MCF 10A (cell line): Measurements from ENCODE around the gene LSM4. TPM values are rescaled to one million over a fixed set of nuclear protein-coding genes. Genes with fewer than 3 reads are reported as not detected.

ENCODE experiments used
- BruUV-seq: library from RNA; stranded (reverse); fragments of 400-500 nt; replicated peaks from 2 replicates; lab custom pipeline; 2021; lab: Mats Ljungman, UMichigan
- CTCF ChIA-PET: fragments of 300-600 bp; sonication (Branson Sonifier 250); formaldehyde crosslinking; extraction: SDS; loops from one replicate; lab custom pipeline; 2021; ENCODE audit warnings: antibody characterized with exemption, inconsistent platforms; lab: Yijun Ruan, JAX
- POLR2A ChIA-PET: fragments of 300-600, 350-650 bp; sonication (Branson Sonifier 250); formaldehyde crosslinking; extraction: SDS; loops from one replicate; lab custom pipeline; 2020; ENCODE audit warnings: antibody characterized with exemption, inconsistent platforms; lab: Yijun Ruan, JAX
- DNase-seq: peaks from one replicate; pipeline ENCODE4 v3.0.0-alpha.2; 2018; ENCODE audit not compliant: unreplicated experiment
- H3K27ac Mint-ChIP-seq: one replicate; pipeline ENCODE4 v1.8.0; 2022; ENCODE audit warnings: mild to moderate bottlenecking, low read depth, mixed read lengths; ENCODE audit not compliant: unreplicated experiment
- H3K27me3 Mint-ChIP-seq: one replicate; pipeline ENCODE4 v1.8.0; 2022; ENCODE audit warnings: mixed read lengths; ENCODE audit not compliant: insufficient read depth, unreplicated experiment
- H3K36me3 Mint-ChIP-seq: one replicate; pipeline ENCODE4 v1.8.0; 2022; ENCODE audit warnings: mild to moderate bottlenecking, moderate library complexity, mixed read lengths; ENCODE audit not compliant: insufficient read depth, unreplicated experiment
- H3K4me1 Mint-ChIP-seq: one replicate; pipeline ENCODE4 v1.8.0; 2022; ENCODE audit warnings: mixed read lengths; ENCODE audit not compliant: insufficient read depth, unreplicated experiment
- H3K4me3 Mint-ChIP-seq: one replicate; pipeline ENCODE4 v1.8.0; 2022; ENCODE audit warnings: mild to moderate bottlenecking, moderate library complexity, mixed read lengths; ENCODE audit not compliant: unreplicated experiment
- H3K9me3 Mint-ChIP-seq: one replicate; pipeline ENCODE4 v1.8.0; 2022; ENCODE audit warnings: mixed read lengths; ENCODE audit not compliant: unreplicated experiment
- intact Hi-C: fragments of 100-400 bp; cut with micrococcal nuclease; formaldehyde crosslinking; loops from 2 replicates; pipeline ENCODE4 v1.14.1; 2022
- total RNA-seq: library from RNA; stranded (reverse); gene quantifications from 2 replicates; pipeline ENCODE4 v1.2.3, GENCODE V29; 2022
- TF ChIP-seq, protein P1 (sequence below): fragments of 200-600 bp; IDR thresholded peaks from one replicate; pipeline ENCODE4 v1.8.0; 2022; ENCODE audit warnings: antibody characterized with exemption, mild to moderate bottlenecking; ENCODE audit not compliant: unreplicated experiment

LSM4 gene
- total RNA-seq, 1 experiment from 2014 or later, result 193 TPM

GRCh38 chr19:18339723-18340122 lies 16.8 kb upstream of the LSM4 start:
- POLR2A ChIA-PET, result interaction anchor here (1.0 to 6.7 kb wide), 5 partner anchors 11 to 79 kb away, joined by 4 to 32 read pairs (median 15); partner anchors contain the start of genes JUND, LSM4 and SSBP4
- CTCF ChIA-PET, result interaction anchor here (0.9 to 3.1 kb wide), 5 partner anchors 10 to 82 kb away, joined by 3 to 26 read pairs (median 13); no protein-coding TSS in a partner anchor
- no peak overlapping the region for H3K27ac Mint-ChIP-seq
- H3K27me3 Mint-ChIP-seq, result no peaks in the 10 kb centered on the region
- TF ChIP-seq, protein P1, sequence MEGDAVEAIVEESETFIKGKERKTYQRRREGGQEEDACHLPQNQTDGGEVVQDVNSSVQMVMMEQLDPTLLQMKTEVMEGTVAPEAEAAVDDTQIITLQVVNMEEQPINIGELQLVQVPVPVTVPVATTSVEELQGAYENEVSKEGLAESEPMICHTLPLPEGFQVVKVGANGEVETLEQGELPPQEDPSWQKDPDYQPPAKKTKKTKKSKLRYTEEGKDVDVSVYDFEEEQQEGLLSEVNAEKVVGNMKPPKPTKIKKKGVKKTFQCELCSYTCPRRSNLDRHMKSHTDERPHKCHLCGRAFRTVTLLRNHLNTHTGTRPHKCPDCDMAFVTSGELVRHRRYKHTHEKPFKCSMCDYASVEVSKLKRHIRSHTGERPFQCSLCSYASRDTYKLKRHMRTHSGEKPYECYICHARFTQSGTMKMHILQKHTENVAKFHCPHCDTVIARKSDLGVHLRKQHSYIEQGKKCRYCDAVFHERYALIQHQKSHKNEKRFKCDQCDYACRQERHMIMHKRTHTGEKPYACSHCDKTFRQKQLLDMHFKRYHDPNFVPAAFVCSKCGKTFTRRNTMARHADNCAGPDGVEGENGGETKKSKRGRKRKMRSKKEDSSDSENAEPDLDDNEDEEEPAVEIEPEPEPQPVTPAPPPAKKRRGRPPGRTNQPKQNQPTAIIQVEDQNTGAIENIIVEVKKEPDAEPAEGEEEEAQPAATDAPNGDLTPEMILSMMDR, result no peak
- no peak for DNase-seq
- no peaks in the 10 kb centered on the region for H3K9me3 Mint-ChIP-seq
- no TSS peak for BruUV-seq
- intact Hi-C loops, result no loop called here
- peak overlapping the region; percentile 58 for H3K4me3 Mint-ChIP-seq
- H3K4me1 Mint-ChIP-seq, result peaks cover 11% of the 10 kb centered on the region
- peaks cover 8% of the 10 kb centered on the region for H3K36me3 Mint-ChIP-seq

GRCh38 chr19:18338541-18338940 lies 15.7 kb upstream of the LSM4 start:
- CTCF ChIA-PET, result interaction anchor here (0.6 to 3.1 kb wide), 7 partner anchors 10 to 83 kb away, joined by 3 to 26 read pairs (median 6); no protein-coding TSS in a partner anchor
- Mint-ChIP-seq H3K4me3 (no peak overlapping the region), H3K4me1 (peaks cover 5% of the 10 kb centered on the region), H3K27me3 (no peaks in the 10 kb centered on the region), H3K9me3 (no peaks in the 10 kb centered on the region), H3K36me3 (peaks cover 7% of the 10 kb centered on the region), H3K27ac (no peak overlapping the region)
- no TSS peak for BruUV-seq
- POLR2A ChIA-PET, result interaction anchor here (0.6 to 6.7 kb wide), 6 partner anchors 9 to 63 kb away, joined by 3 to 32 read pairs (median 10); partner anchors contain the start of genes JUND and LSM4
- TF ChIP-seq, protein P1, result no peak
- intact Hi-C loops, result no loop called here
- no peak for DNase-seq

GRCh38 chr19:18336121-18336520 lies 13.2 kb upstream of the LSM4 start:
- Mint-ChIP-seq H3K27me3 (no peaks in the 10 kb centered on the region), H3K4me1 (peaks cover under 1% of the 10 kb centered on the region), H3K9me3 (no peaks in the 10 kb centered on the region), H3K36me3 (peaks cover 1% of the 10 kb centered on the region), H3K27ac (no peak overlapping the region), H3K4me3 (no peak overlapping the region)
- ChIA-PET CTCF (interaction anchor here (0.6 to 1.2 kb wide), 3 partner anchors 8 to 329 kb away, joined by 3 to 11 read pairs (median 7); no protein-coding TSS in a partner anchor), POLR2A (no interaction called here)
- BruUV-seq, result no TSS peak
- TF ChIP-seq, protein P1, result no peak
- intact Hi-C loops, result no loop called here
- no peak for DNase-seq

DNA sequence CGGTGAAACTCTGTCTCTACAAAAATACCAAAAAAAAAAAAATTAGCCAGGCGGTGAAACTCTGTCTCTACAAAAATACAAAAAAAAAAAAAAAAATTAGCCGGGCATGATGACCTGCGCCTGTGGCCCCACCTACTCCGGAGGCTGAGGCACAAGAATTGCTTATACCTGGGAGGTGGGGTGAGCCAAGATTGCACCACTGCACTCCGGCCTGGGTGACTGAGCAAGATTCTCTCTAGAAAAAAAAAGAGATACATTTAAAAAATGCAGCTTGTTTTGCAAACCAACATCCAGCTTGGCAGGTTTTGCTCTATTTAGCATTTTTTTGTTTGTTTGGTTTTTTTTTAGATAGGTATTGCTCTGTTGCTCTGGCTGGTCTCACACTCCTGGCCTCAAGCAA lies 10.8 kb upstream of the LSM4 start:
- TF ChIP-seq, protein P1, result no peak
- BruUV-seq, result no TSS peak
- Mint-ChIP-seq H3K4me3 (no peak overlapping the region), H3K4me1 (peaks cover 5% of the 10 kb centered on the region), H3K27ac (no peak overlapping the region), H3K9me3 (no peaks in the 10 kb centered on the region), H3K27me3 (no peaks in the 10 kb centered on the region), H3K36me3 (no peaks in the 10 kb centered on the region)
- ChIA-PET CTCF (interaction anchor here (0.7 to 0.8 kb wide), 2 partner anchors 10 to 12 kb away, joined by 3 to 9 read pairs; no protein-coding TSS in a partner anchor), POLR2A (interaction anchor here (0.6 to 0.7 kb wide), 2 partner anchors 52 to 144 kb away, joined by 3 to 7 read pairs; partner anchors contain the start of gene JUND)
- peak; percentile 42 for DNase-seq
- intact Hi-C loops, result no loop called here
